Ammon's horn (tissue), 1 donor: ENCODE results near the gene ARMC2.
"Not testable (repeated sequence)": the region's sequence is repeated elsewhere in the genome, so short reads cannot be mapped to it uniquely, and the experiment has no call there.

Experiments used
- DNase-seq: peaks from one replicate; pipeline ENCODE4 v3.0.0-alpha.2; 2016; ENCODE audit warnings: low spot score

Gene ARMC2

DNA sequence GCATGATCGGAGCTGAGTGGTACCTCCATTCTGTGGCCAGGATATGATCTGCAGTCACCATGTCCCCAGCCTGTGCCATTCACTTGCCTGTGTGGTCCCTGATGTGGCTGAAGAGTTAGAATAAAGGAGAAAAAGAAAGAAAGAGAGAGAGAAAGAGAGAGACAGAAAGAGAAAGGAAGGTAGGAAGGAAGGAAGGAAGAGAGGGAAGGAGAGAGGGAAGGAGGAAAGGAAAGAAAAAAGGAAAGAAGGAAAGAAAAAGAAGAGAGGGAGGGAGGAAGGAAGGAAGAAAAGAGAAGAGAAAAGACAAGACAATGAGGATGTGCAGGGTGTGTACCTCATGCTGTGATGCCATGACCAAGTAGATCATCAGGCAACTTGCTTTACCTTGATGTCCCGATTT lies 22.1 kb downstream of the ARMC2 start:
- no peak for DNase-seq

GRCh38 chr6:108872141-108872557 lies 23.9 kb downstream of the ARMC2 start:
- DNase-seq, result peak; percentile 49

DNA sequence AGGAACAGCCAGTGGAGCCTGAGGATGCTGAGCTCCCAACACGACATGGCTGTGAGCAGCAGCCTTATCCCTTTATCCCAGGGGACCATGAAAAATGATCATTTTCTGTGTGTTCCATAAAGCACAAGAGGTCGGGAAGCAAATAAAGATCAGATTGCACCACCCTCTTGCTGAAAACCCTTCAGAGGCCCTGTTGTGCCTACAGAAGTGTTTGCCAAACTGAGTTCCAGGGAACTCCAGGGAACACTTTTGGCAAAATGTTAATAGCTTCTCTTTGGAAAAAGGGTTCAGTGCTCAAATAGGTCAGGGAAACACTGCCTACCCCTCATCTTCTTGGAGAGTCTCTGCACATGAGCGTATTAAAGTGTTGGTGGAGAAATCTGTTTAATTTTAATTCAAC lies 24.4 kb downstream of the ARMC2 start:
- DNase-seq, result no peak

DNA sequence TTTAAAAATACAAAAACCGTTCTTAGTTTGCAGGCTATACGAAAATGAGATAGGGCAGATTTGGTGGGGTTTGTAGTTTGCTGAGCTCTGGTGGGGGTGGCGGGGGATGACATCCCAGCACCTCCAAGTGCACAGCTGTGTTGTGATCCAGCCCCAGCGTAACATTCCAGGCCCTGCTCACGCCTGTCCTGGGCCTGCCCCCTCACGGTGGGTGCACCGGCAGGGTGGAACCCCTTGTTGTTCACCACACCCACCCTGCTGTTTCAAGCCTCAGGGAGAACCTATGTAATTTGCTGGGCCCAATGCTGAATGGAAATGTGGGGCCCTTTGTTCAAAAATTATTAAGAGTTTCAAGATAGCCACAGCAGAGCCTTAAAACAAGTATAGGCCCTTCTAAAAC lies 25.0 kb downstream of the ARMC2 start:
- no peak for DNase-seq

DNA sequence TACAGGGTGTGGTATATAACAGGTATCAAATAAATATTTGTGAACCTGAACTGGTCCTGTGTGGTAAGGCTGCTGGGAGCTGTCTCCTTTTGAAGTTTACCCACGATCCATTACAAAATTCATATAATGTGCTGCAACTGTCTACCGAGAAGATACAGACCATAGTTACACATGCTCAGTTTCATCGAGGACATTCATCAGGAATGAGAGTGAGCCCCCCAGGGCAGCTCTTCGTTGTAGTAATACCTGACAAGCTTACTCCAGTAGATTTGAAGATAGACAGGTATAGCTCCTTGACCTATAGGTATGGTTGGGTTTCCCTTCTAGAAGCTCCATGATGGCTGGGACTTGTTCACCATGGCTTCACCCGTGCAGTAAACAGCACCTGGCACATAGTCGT lies 25.7 kb downstream of the ARMC2 start:
- DNase-seq, result no peak

- no peak for DNase-seq
These were observed 26.4 kb downstream of the ARMC2 start for GRCh38 chr6:108874470-108875160.

DNA sequence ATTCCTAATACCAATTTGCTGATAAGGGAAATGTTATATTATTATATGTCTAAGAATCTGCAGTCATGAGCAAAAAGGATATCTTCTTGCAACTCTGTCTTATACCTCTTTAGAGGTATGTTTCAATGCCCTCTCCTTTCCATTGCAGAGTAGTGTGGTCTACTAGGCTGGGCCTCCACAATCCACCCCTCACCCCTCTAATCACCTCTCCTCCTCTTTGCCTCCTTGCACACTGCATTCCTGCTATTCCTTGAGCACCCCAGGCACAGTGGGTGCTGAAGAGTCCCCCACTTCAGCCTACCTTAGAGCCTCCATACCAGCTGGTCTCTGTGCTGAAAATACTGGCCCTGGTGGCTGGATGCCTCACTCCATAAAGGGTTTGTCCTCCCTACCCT lies 26.9 kb downstream of the ARMC2 start:
- DNase-seq, result no peak

- no peak for DNase-seq
These were observed 29.0 kb downstream of the ARMC2 start for GRCh38 chr6:108877046-108877751.

DNA sequence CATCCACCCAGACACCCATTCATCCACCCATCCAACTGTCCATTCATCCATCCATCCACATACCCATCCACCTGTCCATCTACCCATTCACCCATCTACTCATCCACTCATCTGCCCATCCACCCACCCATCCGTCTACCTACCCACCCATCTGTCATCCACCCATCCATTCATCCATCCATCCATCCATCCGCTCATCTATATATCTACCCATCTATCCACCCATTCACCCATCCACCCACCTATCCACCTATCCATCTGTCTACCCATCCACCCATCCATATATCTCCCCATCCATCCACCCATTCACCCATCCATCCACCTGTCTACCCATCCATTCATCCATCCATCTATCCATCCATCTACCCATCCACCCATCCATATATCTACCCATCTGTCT lies 30.7 kb downstream of the ARMC2 start:
- no peak for DNase-seq

DNA sequence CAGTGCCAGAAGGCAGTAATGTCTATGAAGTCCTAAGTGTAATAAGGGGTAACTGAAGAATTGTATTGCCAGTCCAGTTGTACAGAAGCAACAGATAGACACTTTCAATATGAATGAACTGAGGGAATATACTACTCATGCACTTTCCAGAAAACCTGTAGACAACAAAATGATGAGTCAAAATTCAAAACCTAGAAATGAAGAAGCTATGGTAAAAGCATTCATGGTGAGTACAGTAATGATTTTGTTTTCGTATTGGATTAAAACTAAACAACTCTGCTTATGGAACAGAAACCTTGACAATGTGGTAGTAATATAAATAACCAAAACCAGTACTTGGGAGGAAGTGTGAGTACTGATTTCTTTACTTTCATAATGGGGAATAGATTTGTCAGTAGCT lies 35.0 kb downstream of the ARMC2 start:
- DNase-seq, result no peak

DNA sequence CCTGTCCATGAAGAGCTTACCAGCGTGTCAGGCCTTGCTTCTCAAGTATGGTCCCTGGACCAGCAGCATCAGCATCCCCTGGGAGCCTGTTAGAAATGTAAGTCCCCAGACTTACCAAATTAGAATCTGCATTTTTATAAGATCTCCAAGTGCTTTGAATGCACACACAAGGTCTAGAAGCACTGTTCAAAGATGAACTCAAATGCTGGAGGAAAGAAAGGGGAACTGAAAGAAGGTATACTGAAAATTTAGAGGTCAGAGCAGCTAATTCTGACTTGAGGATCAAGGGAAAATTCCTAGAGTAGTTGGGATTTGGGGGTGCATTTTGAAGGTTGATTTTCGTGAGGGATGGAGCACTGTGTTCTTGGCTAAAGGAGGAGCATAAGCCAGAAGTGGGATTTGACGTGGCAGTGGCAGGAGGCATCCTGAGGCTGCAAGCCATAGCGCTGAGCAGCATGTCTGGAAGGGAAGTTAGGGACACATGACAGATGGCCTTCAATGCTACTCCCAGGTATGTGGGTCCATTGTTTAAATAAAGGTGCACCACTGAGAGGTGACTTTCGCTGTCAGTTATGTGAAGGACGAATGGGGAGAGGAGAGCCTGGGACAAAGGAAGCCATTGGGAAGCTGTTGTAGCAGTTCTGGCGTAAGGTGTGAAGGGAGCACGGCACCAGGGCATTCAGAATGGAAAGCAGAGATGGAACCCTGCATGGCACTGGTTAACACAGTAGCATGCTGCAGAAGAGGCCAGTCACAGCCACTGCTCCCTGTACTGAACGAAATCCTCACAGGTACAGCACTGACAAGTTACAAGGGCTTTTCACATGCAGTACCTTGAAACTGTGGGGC lies 36.2 kb downstream of the ARMC2 start:
- no peak for DNase-seq

DNA sequence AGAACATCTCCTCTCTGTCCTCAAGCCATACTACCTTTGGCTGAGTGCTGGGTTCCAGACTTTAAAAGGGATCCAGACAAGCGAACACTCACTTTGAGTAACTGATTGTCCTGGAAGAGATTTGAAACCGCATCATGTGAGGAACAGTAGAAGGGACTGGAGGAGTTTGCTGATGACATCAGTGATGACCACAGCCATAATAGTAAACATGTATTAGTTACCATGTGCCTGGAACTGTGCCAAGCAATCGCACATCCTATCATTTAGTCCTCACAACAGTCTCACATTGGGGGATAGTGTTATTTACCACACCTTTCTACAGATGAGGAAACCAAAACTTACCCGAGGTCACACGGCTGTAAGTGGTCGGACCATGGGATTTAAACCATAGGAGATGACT lies 39.8 kb downstream of the ARMC2 start:
- no peak for DNase-seq

DNA sequence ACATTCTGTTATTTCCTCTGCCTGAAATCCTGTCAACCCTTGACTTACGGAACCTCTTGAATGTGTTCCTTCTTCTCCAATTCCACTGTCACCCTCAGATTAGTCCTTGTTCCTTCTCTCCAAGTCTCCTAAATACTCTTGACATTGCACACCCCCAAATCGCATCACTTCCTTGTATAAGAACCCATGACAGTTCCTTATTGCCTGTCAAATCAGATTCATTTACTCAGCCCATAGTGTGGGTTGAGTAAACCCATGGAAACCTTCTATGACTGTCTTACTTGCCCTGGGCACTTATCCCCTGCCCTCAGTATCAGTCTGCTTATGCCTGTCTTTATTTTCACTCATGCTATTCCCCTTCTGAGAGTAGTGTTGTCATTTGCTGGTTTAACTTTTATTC lies 40.5 kb downstream of the ARMC2 start:
- no peak for DNase-seq

DNA sequence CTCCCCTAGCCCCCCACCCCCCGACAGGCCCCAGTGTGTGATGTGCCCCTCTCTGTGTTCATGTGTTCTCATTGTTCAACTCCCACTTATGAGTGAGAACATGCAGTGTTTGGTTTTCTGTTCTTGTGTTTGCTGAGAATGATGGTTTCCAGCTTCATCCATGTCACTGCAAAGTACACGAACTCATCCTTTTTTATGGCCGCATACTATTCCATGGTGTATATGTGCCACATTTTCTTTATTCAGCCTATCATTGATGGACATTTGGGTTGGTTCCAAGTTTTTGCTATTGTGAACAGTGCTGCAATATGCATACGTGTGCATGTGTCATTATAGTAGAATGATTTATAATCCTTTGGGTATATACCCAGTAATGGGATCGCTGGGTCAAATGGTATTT lies 42.7 kb downstream of the ARMC2 start:
- not testable (repeated sequence) for DNase-seq

DNA sequence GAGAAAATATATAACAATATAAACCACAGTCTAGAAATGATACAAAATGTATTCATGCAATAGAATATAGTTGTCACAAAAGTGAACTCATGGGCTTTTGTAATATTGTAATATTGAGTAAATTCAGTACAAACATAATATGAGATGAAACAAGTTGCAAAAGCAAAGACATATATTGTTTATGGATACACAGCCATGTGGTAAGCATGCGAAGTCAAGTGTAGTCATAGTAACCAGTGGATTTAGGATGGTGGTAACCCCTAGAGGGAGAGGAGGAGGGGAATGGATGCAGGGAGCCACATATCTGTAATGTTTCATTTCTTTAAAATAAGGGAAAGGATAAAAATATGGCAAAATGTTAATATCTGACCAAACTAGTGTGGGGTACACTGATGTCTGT lies 47.3 kb downstream of the ARMC2 start:
- no peak for DNase-seq

DNA sequence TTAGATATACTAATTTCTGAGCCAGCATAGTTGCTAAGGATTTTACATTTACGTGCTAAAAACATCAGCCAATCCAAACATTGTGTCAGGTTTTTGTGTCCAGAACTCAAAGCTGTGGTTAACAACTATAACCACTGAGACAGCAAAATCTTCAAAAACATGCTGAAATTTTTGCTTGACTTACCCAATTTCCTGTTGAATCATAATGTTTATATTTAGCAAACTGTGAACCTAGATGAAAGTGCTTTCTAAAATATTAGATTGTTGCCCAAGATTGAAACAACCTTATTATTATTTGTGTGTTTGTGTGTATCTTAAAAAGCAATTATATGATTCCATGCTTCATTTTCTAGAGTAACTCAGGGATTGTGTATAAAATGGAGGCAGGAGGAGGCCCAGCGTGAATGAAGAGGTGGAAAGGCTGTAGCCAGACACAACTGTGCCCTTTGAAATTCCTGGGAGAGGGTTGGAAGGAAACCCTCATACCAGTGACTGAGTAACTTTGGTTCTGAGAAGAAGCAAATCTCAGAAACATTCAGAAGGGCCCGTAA lies 48.0 kb downstream of the ARMC2 start:
- DNase-seq, result no peak

DNA sequence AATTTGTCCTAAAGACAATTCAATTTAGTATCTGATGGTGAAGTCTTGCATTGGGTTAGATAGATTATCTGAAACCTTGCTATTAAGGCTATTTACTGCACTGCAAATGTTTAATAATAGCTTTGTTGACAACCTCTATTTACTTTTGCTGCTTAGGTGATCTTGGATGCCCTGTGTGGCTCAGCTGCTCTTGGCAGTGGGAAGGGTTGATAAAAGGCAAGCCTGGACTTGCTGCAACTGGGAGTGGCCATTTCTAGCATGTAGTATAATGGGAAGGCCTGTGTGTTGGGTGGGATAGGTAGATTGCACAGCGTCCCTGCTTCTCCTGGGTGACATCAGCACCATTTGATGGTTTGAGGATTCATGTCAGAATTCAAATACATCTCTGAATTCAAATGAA lies 49.1 kb downstream of the ARMC2 start:
- DNase-seq, result no peak

DNA sequence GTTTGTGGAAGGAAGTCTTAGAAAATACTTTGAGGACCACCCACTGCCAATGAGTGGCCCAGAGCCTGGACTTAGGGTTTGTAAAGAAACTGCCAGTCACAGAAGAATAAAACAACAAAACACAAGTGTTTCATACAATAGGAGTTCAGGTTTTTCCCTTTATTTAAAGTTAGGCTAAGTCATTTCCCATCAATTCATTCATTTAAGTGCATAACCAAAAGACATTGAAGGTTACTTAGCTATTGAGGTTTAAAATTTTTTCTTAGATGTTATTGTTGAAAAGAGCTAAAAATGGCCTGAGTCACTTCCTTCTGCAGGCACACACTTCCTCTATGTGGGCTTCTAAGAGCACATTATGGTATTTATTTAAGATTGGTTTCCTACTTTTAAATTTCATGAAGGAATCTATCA lies 54.2 kb downstream of the ARMC2 start:
- DNase-seq, result no peak

DNA sequence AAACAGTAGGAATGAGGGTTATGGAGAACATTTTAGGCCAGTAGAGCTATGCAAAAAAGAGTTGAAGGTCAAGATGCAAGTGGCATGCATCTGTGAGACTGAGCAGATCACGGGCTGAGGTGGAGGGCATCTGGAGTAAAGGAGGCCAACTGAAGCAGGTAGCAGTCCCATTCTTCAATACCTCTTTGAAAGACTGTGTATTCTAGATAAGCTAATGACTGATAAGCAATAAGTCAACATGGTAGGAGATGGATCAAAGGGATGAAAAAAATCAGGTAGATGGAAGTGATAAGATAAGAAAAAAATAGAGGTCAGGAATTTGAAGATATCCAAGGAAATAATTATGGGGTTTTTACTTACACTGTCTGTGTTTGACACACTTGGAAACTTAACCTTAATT lies 55.6 kb downstream of the ARMC2 start:
- DNase-seq, result no peak

DNA sequence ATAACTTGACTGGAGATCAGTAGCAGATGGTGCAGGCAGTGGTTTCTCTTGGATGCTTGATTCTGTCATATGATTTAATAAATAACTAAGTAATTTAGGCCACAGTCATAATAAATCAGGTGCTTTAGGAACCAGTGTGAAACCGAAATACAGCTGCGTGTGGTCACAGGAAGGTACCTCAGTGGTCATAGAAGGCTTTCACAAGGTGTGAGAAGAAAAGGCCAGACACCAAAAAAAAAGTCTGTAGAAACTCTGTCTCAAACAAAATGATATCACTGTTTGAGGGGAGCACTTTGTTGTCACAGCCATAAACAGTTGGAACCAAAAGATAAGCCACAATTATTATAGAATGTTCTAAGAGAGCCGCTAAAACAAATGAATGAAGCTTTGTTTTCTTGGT lies 56.5 kb downstream of the ARMC2 start:
- DNase-seq, result no peak

DNA sequence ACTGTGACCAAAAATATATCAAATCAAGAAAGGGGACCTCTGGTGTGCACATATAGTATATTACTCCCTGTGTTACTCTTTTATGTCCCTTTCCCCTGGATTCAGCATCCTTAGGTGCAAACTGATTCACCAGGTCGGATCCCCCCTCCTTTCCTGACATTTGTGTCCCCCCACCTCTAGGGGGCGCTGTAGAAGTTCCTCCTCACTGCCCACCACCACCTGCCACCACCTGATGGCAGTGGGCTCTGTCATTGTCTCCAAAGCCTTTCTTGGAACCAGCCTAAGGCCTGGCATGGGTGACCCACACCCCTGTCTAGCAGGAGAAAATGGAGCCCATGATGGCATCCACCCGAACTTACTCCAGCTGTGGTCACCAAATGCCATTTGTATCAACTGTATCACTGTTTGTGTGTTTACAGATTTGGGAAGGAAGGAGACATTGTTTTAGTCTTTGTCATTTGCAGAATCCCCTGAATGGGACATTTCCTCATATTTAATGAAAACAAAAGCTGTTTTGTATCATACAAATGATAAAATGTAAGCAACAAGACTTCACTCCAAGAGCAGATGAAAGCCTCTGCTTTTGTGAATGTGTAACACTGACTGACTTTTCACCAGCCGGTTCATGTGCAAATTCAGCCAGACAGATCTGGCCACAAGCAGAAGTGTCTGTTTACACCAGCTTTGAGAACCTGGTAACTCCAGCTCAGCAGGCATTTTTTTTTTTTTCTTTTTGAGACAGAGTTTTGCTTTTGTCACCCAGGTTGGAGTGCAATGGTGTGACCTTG lies 66.2 kb downstream of the ARMC2 start:
- DNase-seq, result no peak

DNA sequence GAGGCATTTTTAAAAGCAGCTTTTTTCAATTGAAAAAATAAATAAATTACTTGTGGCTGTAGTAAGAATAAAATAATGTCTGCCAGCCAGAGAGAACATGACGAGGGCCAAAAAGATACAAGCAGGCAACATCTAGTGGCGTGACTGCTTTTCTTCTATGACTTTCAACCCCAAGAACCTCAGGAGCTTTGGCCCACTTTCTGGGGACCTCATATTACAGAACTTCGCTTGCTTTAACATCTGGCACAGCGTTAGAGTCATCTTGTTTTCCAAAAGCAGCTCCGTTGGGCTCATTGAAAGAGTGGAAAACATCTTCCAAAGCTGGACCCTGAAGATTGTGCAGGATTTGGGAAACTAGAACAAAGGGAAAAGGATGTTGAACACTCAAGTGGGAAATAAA lies 67.0 kb downstream of the ARMC2 start:
- DNase-seq, result no peak
